HEK293T (cell line): ENCODE data around the gene HOXA10.

Experiments used
- BHLHE40 ChIP-seq: fragments of 450-650 bp; IDR thresholded peaks from 2 replicates; pipeline ENCODE4 v1.6.1; 2016; ENCODE audit warnings: mild to moderate bottlenecking, moderate library complexity, borderline replicate concordance
- ELF4 ChIP-seq: fragments of 450-650 bp; IDR thresholded peaks from 2 replicates; pipeline ENCODE4 v1.6.1; 2017; ENCODE audit warnings: antibody characterized with exemption
- FOXM1 ChIP-seq: fragments of 450-650 bp; IDR thresholded peaks from 2 replicates; pipeline ENCODE4 v1.6.1; 2017; ENCODE audit warnings: mild to moderate bottlenecking, borderline replicate concordance
- L3MBTL2 ChIP-seq: fragments of 450-650 bp; conservative IDR thresholded peaks from 2 replicates; pipeline ENCODE4 v1.6.1; 2016; ENCODE audit warnings: mild to moderate bottlenecking
- NFRKB ChIP-seq: fragments of 450-650 bp; IDR thresholded peaks from 2 replicates; pipeline ENCODE4 v1.6.1; 2016; ENCODE audit warnings: mild to moderate bottlenecking, moderate library complexity
- SP1 ChIP-seq: fragments of 450-650 bp; IDR thresholded peaks from 2 replicates; pipeline ENCODE4 v1.6.1; 2017
- ZNF384 ChIP-seq: fragments of 450-650 bp; IDR thresholded peaks from 2 replicates; pipeline ENCODE4 v1.6.1; 2016

DNA sequence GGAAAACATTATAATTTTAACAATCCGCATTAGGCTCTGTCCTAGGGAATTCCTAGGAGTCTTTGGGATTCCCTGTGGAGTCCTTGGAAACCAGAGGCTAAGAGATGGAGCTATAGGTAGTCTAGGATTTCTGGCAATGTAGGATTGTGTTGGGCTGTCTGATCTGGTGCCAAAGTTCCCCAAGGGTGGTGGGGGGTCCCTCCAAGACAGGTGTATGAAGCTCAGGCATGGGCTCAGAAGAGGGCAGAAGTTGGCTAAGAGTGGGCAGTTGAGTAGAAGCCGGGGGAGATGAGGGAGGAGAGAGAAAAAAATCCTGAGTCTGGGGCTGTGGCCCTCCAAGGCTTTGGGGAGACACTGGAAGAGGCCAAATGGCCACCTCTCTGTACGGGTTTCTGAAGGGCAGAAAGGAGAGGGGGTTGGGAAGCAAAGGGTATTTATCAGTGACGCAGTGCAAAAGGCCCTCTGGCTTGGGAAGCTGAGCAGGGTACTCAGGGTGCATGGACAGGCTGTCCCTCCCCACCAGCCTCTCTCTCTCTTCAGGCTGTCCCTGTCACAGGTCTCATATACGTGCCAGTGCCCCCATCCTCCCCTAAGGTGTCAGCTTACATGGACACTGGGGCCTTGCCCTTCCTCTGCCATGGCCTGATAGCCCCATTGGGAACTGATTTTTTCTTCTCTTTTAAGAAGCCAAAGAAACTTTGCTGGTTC, 27.5 kb downstream of the HOXA10 start:
- TF ChIP-seq ELF4 (0 out of 2 replicates have a peak, but pooled peaks have one; percentile 23), SP1 (no peak), FOXM1 (no peak), BHLHE40 (no peak), NFRKB (no peak), L3MBTL2 (no peak), ZNF384 (no peak)
